ENCODE results near the gene PMIS2. TPM values are rescaled to one million over a fixed set of nuclear protein-coding genes. Genes with fewer than 3 reads are reported as not detected.
A peak's percentile ranks its signal among the peaks of the same experiment; 100 is the strongest.

The PMIS2 gene
- total and polyA plus RNA-seq, 2 donors, result not detected

DNA sequence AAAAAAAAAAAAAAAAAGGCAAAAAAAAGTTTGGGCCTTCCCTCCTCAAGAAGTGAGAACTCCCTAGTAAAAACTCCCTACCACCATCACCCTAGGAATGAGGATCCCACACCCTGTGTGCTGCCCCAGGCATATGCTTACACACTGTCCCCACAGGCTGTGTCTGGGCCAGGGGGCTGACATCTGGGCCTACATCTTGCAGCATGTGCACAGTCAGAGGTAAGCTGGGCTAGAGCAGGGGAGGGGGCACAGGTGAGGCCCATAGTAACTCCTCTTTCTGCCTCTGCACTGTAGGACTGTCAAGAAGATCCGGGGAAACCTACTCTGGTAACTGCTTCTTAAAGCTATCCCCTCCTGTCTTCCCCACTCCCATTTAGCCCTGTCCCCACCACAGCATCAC is 27.6 kb downstream of the PMIS2 start:
- WGBS, result 97% methylated on average over 1 of the region's 1 CpG
- no peak overlapping the region for H3K27ac ChIP-seq (ENCODE audit: low read depth in 1 of 2, low read length in 1 of 2)
- H3K4me1 ChIP-seq (ENCODE audit: control insufficient read depth in 2 of 2, insufficient read depth in 2 of 2, low read length in 2 of 2), result peaks cover 7 to 21% of the 10 kb centered on the region in 2 donors
- peaks cover 9 to 29% of the 10 kb centered on the region in 2 donors for H3K36me3 ChIP-seq (ENCODE audit: control insufficient read depth in 2 of 2, insufficient read depth in 2 of 2, low read length in 1 of 2)
- H3K4me3 ChIP-seq (ENCODE audit: low read length in 2 of 2), result no peak overlapping the region
- H3K9me3 ChIP-seq (ENCODE audit: control insufficient read depth in 2 of 2, insufficient read depth in 1 of 2, low read length in 1 of 2), result no peaks in the 10 kb centered on the region
- no peaks in the 10 kb centered on the region for H3K27me3 ChIP-seq (ENCODE audit: control insufficient read depth in 2 of 2, insufficient read depth in 1 of 2, low read length in 1 of 2)
- no peak for DNase-seq (ENCODE audit: low read depth in 6 of 9, low spot score in 9 of 9)

DNA sequence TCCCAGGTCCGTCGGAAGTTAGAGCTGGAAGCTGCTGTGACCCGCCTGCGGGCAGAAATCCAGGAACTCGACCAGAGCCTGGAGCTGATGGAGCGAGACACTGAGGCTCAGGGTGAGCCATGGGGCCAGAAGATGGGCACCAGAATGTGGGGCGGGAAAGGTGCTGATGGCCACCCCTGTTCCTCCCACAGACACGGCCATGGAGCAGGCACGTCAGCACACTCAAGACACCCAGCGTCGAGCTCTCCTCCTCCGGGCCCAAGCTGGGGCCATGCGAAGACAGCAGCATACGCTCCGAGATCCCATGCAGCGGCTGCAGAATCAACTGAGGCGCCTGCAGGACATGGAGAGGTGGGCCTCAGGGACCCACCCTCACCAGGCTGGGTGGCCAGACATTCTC is 29.1 kb downstream of the PMIS2 start:
- 97% methylated on average over 17 of the region's 17 CpGs for WGBS
- no peaks in the 10 kb centered on the region for H3K9me3 ChIP-seq (ENCODE audit: control insufficient read depth in 2 of 2, insufficient read depth in 1 of 2, low read length in 1 of 2)
- DNase-seq (ENCODE audit: low read depth in 6 of 9, low spot score in 9 of 9), result no peak

DNA sequence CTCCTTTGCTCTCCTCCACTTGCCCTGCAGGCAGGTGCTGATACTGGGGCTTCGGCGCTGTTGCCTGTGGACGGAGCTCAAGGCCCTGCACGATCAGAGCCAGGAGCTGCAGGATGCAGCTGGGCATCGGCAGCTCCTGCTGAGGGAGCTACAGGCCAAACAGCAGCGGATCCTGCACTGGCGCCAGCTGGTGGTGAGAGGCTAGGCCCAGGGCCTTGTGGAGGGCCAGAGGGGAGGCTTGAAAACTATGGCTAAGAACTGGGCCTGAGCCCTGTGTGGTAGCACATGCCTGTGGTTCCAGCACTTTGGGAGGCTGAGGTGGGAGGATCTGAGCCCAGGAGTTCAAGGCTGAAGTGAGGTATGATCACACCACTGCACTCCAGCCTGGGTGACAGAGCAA is 32.9 kb downstream of the PMIS2 start:
- Histone ChIP-seq H3K27ac (ENCODE audit: low read depth in 1 of 2, low read length in 1 of 2) (no peak overlapping the region), H3K9me3 (ENCODE audit: control insufficient read depth in 2 of 2, insufficient read depth in 1 of 2, low read length in 1 of 2) (no peaks in the 10 kb centered on the region), H3K4me3 (ENCODE audit: low read length in 2 of 2) (no peak overlapping the region), H3K36me3 (ENCODE audit: control insufficient read depth in 2 of 2, insufficient read depth in 2 of 2, low read length in 1 of 2) (peaks cover 18 to 58% of the 10 kb centered on the region in 2 donors), H3K4me1 (ENCODE audit: control insufficient read depth in 2 of 2, insufficient read depth in 2 of 2, low read length in 2 of 2) (no peaks in the 10 kb centered on the region), H3K27me3 (ENCODE audit: control insufficient read depth in 2 of 2, insufficient read depth in 1 of 2, low read length in 1 of 2) (no peaks in the 10 kb centered on the region)
- no peak for DNase-seq (ENCODE audit: low read depth in 6 of 9, low spot score in 9 of 9)
- WGBS, result 95% methylated on average over 7 of the region's 7 CpGs

More for the DNA sequence above, 29.1 kb downstream of the PMIS2 start:
- Histone ChIP-seq H3K27ac (ENCODE audit: low read depth in 1 of 2, low read length in 1 of 2) (no peak overlapping the region), H3K4me1 (ENCODE audit: control insufficient read depth in 2 of 2, insufficient read depth in 2 of 2, low read length in 2 of 2) (peaks cover 7 to 17% of the 10 kb centered on the region in 2 donors), H3K4me3 (ENCODE audit: low read length in 2 of 2) (no peak overlapping the region), H3K36me3 (ENCODE audit: control insufficient read depth in 2 of 2, insufficient read depth in 2 of 2, low read length in 1 of 2) (peaks cover 9 to 38% of the 10 kb centered on the region in 2 donors), H3K27me3 (ENCODE audit: control insufficient read depth in 2 of 2, insufficient read depth in 1 of 2, low read length in 1 of 2) (no peaks in the 10 kb centered on the region)

DNA sequence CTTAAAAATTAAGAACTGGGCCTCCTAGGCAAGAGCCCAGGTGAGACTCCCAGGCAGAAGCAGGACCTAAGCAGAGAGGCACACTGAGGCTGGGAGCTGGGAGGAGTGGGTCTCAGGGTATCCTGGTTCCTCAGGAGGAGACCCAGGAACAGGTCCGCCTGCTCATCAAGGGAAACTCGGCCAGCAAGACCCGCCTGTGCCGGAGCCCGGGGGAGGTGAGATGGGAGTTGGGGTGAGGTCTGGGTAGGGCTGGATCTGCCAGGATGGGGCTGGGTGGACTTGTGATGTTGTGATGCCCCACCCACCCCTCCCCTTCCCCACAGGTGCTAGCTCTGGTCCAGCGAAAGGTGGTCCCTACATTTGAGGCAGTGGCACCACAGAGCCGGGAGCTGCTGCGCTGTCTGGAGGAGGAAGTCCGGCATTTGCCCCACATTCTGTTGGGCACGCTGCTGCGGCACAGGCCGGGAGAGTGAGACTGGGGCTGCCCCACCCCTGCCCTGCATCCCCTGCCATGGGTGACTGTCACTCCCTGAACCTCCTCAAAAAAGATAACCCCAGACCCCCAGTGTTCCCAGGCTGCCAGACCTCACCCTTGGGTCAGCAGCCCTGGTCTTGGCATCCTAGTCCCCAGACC is 33.4 kb downstream of the PMIS2 start:
- no peak for DNase-seq (ENCODE audit: low read depth in 6 of 9, low spot score in 9 of 9)
- H3K27me3 ChIP-seq (ENCODE audit: control insufficient read depth in 2 of 2, insufficient read depth in 1 of 2, low read length in 1 of 2), result no peaks in the 10 kb centered on the region
- H3K27ac ChIP-seq (ENCODE audit: low read depth in 1 of 2, low read length in 1 of 2), result no peak overlapping the region
- H3K9me3 ChIP-seq (ENCODE audit: control insufficient read depth in 2 of 2, insufficient read depth in 1 of 2, low read length in 1 of 2), result no peaks in the 10 kb centered on the region
- H3K4me1 ChIP-seq (ENCODE audit: control insufficient read depth in 2 of 2, insufficient read depth in 2 of 2, low read length in 2 of 2), result no peaks in the 10 kb centered on the region
- 98% methylated on average over 12 of the region's 12 CpGs for WGBS
- H3K36me3 ChIP-seq (ENCODE audit: control insufficient read depth in 2 of 2, insufficient read depth in 2 of 2, low read length in 1 of 2), result peaks cover 18 to 58% of the 10 kb centered on the region in 2 donors
- no peak overlapping the region for H3K4me3 ChIP-seq (ENCODE audit: low read length in 2 of 2)

DNA sequence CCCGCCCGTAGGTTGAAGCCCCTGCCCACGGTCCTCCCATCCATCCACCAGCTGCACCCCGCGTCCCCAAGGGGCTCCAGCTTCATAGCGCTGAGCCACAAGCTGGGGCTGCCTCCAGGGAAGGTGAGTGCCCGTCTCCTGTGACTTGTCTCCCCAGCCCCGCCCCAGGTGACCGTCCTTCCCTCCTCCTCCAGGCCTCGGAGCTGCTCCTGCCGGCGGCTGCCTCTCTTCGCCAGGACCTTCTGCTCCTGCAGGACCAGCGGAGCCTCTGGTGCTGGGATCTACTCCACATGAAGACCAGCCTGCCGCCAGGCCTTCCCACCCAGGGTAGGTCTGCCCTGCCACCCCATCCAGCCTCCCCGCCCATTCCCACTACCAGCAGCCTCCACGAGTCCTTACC is 34.0 kb downstream of the PMIS2 start:
- Histone ChIP-seq H3K27ac (ENCODE audit: low read depth in 1 of 2, low read length in 1 of 2) (no peak overlapping the region), H3K36me3 (ENCODE audit: control insufficient read depth in 2 of 2, insufficient read depth in 2 of 2, low read length in 1 of 2) (peaks cover 18 to 55% of the 10 kb centered on the region in 2 donors), H3K9me3 (ENCODE audit: control insufficient read depth in 2 of 2, insufficient read depth in 1 of 2, low read length in 1 of 2) (no peaks in the 10 kb centered on the region), H3K4me1 (ENCODE audit: control insufficient read depth in 2 of 2, insufficient read depth in 2 of 2, low read length in 2 of 2) (no peaks in the 10 kb centered on the region), H3K4me3 (ENCODE audit: low read length in 2 of 2) (no peak overlapping the region), H3K27me3 (ENCODE audit: control insufficient read depth in 2 of 2, insufficient read depth in 1 of 2, low read length in 1 of 2) (no peaks in the 10 kb centered on the region)
- no peak for DNase-seq (ENCODE audit: low read depth in 6 of 9, low spot score in 9 of 9)
- 96% methylated on average over 17 of the region's 17 CpGs for WGBS

DNA sequence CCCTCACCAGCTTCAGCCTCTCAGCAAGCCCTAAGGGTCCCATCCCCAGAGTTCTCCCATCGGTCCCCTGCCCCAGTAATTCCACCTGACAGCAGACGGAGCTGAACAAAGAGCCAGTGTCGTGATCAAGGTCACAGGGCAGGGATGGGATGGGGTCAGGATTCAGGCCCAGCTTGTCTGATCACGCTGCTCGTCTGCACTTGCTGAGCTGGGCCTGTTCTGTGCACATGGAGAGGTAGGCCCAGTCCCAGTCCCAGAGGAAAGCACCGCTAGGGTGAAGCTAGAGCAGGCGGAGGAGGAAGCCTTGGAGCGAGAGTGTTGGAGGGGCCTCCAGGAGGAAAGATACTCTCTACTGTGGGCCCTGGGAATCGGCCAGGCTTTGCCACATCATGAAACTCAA is 35.7 kb downstream of the PMIS2 start:
- Histone ChIP-seq H3K4me3 (ENCODE audit: low read length in 2 of 2) (no peak overlapping the region), H3K27me3 (ENCODE audit: control insufficient read depth in 2 of 2, insufficient read depth in 1 of 2, low read length in 1 of 2) (no peaks in the 10 kb centered on the region), H3K27ac (ENCODE audit: low read depth in 1 of 2, low read length in 1 of 2) (no peak overlapping the region), H3K9me3 (ENCODE audit: control insufficient read depth in 2 of 2, insufficient read depth in 1 of 2, low read length in 1 of 2) (no peaks in the 10 kb centered on the region), H3K4me1 (ENCODE audit: control insufficient read depth in 2 of 2, insufficient read depth in 2 of 2, low read length in 2 of 2) (no peaks in the 10 kb centered on the region), H3K36me3 (ENCODE audit: control insufficient read depth in 2 of 2, insufficient read depth in 2 of 2, low read length in 1 of 2) (peaks cover 11 to 46% of the 10 kb centered on the region in 2 donors)
- DNase-seq (ENCODE audit: low read depth in 6 of 9, low spot score in 9 of 9), result no peak
- WGBS, result 98% methylated on average over 9 of the region's 9 CpGs

DNA sequence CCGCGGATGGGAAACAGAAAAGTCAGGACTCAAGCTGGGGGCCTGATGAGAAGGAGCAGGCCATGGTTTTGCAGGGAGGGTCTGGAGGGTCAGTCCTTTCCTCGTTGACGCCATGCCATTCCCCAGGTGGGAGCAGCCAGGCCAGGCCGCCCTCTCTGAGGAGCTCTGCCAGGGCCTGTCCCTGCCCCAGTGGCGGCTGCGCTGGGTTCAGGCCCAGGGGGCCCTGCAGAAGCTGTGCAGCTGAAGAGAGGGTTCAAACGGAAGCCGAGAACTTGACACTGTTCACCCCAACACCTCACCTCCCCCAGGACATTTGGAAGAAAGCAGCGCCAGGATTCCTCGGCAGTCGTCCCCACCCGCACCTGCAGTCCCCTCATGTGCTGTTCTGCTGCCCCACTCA is 36.8 kb downstream of the PMIS2 start:
- H3K27ac ChIP-seq (ENCODE audit: low read depth in 1 of 2, low read length in 1 of 2), result no peak overlapping the region
- no peaks in the 10 kb centered on the region for H3K9me3 ChIP-seq (ENCODE audit: control insufficient read depth in 2 of 2, insufficient read depth in 1 of 2, low read length in 1 of 2)
- H3K4me3 ChIP-seq (ENCODE audit: low read length in 2 of 2), result no peak overlapping the region
- WGBS, result 97% methylated on average over 13 of the region's 13 CpGs
- no peaks in the 10 kb centered on the region for H3K4me1 ChIP-seq (ENCODE audit: control insufficient read depth in 2 of 2, insufficient read depth in 2 of 2, low read length in 2 of 2)
- no peak for DNase-seq (ENCODE audit: low read depth in 6 of 9, low spot score in 9 of 9)
- no peaks in the 10 kb centered on the region for H3K27me3 ChIP-seq (ENCODE audit: control insufficient read depth in 2 of 2, insufficient read depth in 1 of 2, low read length in 1 of 2)
- peaks cover 8 to 36% of the 10 kb centered on the region in 2 donors for H3K36me3 ChIP-seq (ENCODE audit: control insufficient read depth in 2 of 2, insufficient read depth in 2 of 2, low read length in 1 of 2)

DNA sequence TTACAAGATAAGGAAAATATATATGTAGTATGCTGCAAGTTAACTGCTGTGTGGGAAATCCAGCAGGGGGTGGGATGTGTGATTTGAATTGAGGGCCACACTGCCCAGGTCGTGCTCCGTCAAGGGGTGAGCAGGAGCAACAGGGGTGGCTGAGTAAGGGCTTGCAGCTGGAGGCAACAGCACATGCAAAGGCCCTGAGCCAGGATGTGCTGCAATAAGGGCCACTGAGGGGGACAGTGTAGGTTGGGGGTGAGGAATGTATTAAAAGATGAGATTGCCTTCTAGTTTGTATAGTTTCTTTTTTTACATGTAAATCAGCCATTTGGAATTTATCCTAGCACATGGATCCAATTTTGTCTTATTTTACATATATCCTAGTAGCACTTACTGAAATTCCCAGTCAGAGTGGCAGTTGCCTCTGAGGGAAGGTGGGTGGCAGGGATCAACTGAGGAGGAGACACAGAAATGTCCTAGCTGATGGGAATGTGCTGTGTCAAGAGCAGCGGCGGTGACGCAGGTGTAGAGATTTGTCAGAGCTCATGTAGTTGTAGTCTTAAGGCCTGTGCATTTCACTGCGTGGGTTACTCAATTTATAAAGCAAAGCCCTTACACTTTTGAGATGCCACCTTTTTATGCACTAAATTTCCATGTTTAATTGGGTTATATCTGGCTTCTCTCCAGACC is 37.5 kb downstream of the PMIS2 start:
- H3K27me3 ChIP-seq (ENCODE audit: control insufficient read depth in 2 of 2, insufficient read depth in 1 of 2, low read length in 1 of 2), result no peaks in the 10 kb centered on the region
- H3K27ac ChIP-seq (ENCODE audit: low read depth in 1 of 2, low read length in 1 of 2), result no peak overlapping the region
- no peak overlapping the region for H3K4me3 ChIP-seq (ENCODE audit: low read length in 2 of 2)
- no peaks in the 10 kb centered on the region for H3K9me3 ChIP-seq (ENCODE audit: control insufficient read depth in 2 of 2, insufficient read depth in 1 of 2, low read length in 1 of 2)
- peaks cover 8 to 30% of the 10 kb centered on the region in 2 donors for H3K36me3 ChIP-seq (ENCODE audit: control insufficient read depth in 2 of 2, insufficient read depth in 2 of 2, low read length in 1 of 2)
- DNase-seq (ENCODE audit: low read depth in 6 of 9, low spot score in 9 of 9), result no peak
- peaks cover 3% of the 10 kb centered on the region in 2 donors for H3K4me1 ChIP-seq (ENCODE audit: control insufficient read depth in 2 of 2, insufficient read depth in 2 of 2, low read length in 2 of 2)
- 97% methylated on average over 6 of the region's 6 CpGs for WGBS

DNA sequence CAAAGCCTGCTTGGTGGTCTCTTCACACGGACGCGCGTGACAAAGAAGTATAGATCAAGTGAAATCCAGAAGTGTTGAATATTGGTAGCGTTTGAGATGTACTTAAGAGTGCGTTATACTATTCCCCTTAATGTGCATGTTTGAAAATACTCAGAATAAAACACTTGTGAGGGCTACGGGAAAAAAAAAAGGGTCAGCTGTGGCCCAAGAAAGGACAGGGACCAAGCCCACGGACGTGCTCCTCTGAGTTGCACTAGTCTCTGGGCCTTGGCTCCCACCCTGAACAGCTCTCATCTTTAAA is 42.2 kb downstream of the PMIS2 start:
- Histone ChIP-seq H3K27ac (ENCODE audit: low read depth in 1 of 2, low read length in 1 of 2) (peak overlapping the region; percentile 83 to 93), H3K9me3 (ENCODE audit: control insufficient read depth in 2 of 2, insufficient read depth in 1 of 2, low read length in 1 of 2) (no peaks in the 10 kb centered on the region), H3K27me3 (ENCODE audit: control insufficient read depth in 2 of 2, insufficient read depth in 1 of 2, low read length in 1 of 2) (no peaks in the 10 kb centered on the region), H3K36me3 (ENCODE audit: control insufficient read depth in 2 of 2, insufficient read depth in 2 of 2, low read length in 1 of 2) (peaks cover 26 to 30% of the 10 kb centered on the region in 2 donors), H3K4me1 (ENCODE audit: control insufficient read depth in 2 of 2, insufficient read depth in 2 of 2, low read length in 2 of 2) (peaks cover 8 to 10% of the 10 kb centered on the region in 2 donors), H3K4me3 (ENCODE audit: low read length in 2 of 2) (peak overlapping the region; percentile 57 to 92)
- 17% methylated on average over 9 of the region's 9 CpGs for WGBS
- no peak for DNase-seq (ENCODE audit: low read depth in 6 of 9, low spot score in 9 of 9)
